GM21423 (cell line): Measurements from ENCODE around the gene ENPP3.

ENCODE experiments used
- ATAC-seq: cut with Tn5 transposase; IDR thresholded peaks from one replicate; pipeline ENCODE4 v1.9.1; 2021; ENCODE audit warnings: mild to moderate bottlenecking, moderate library complexity; ENCODE audit not compliant: unreplicated experiment

Gene ENPP3

GRCh38 chr6:131642565-131642964, 5.5 kb downstream of the ENPP3 start:
- no peak for ATAC-seq

- no peak for ATAC-seq
Observed at GRCh38 chr6:131642987-131643611, 6.0 kb downstream of the ENPP3 start.

- ATAC-seq = no peak
Observed at GRCh38 chr6:131643855-131644460, 6.9 kb downstream of the ENPP3 start.

- no peak for ATAC-seq
Observed at GRCh38 chr6:131644921-131645320, 7.8 kb downstream of the ENPP3 start.

GRCh38 chr6:131645846-131646245, 8.7 kb downstream of the ENPP3 start:
- ATAC-seq = no peak

- no peak for ATAC-seq
Observed at GRCh38 chr6:131646249-131646670, 9.2 kb downstream of the ENPP3 start.

DNA sequence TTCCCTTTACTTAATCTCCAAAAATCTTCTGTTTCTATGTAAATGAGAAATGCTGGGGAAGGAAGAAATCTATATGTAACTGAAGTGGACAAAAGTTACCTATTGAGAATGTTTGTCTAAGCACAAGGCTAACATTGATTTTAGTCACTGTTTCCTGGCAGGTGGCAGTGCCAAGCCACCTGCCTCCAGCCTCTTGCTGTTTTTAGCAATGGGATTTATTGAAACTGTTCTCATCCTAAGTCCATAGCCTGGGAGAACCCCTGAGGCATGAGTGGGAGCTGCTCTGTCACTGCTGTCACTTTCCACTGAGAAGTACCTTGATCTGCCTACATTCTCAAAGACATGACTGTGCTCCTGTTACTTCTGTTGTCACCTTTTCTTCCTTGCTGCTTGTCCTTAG, 14.7 kb downstream of the ENPP3 start:
- ATAC-seq = no peak

GRCh38 chr6:131652472-131652871, 15.4 kb downstream of the ENPP3 start:
- ATAC-seq = no peak

GRCh38 chr6:131654326-131654725, 17.2 kb downstream of the ENPP3 start:
- no peak for ATAC-seq

DNA sequence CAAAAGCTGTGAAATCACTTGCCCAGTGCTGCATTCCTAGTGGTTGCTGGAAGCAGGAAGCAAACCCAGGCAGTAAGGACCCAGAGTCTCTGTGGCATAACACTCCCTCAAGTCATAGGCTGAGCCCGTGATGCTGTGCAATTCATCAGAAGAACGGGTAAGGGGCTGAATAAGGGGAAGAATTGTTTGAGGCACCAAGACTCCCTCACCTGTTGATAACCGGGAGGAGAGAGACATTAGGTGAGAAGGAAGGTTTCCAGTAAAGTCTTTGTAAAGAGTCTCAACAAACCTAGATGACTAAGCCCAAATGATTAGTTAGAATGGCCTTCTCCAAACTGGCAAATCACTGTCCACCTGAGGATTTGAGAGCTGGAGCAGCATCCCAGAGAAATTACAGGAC, 18.3 kb downstream of the ENPP3 start:
- no peak for ATAC-seq

GRCh38 chr6:131655951-131656350, 18.8 kb downstream of the ENPP3 start:
- ATAC-seq = no peak

DNA sequence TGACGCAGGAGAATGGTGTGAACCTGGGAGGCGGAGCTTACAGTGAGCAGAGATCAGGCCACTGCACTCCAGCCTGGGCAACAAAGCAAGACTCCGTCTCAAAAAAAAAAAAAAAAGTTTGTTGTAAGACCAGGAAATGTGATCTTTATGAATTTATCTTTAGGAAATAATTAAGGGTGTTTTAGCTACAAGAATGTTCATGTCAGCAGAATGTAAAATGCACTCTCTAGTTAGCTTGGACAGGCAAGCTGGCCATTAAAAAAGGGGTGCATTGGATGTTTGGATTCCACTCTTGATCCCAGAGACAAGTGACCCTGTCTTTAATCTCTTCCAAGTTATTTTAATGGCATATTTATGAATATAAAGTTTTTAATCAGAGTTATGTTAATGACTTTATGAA, 19.6 kb downstream of the ENPP3 start:
- no peak for ATAC-seq

GRCh38 chr6:131657222-131657621, 20.1 kb downstream of the ENPP3 start:
- ATAC-seq = no peak

DNA sequence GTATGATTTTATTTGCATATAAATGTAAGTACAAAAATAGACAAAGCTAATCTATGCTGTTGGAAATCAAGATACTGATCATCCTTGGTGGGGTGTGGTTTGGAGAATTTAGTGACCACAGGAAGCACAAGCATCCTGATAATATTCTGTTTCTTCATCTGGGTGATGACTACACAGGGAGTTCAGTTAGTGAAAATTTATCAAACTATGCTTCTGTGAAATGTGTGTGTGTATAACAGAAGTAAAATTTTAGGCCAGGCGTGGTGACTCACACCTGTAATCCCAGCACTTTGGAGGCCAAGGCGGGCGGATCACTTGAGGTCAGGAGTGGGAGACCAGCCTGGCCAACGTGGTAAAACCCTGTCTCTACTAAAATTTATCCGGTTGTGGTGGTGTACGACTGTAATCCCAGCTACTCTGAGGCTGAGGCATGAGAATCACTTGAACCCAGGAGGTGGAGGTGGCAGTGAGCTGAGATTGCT, 20.6 kb downstream of the ENPP3 start:
- no peak for ATAC-seq

DNA sequence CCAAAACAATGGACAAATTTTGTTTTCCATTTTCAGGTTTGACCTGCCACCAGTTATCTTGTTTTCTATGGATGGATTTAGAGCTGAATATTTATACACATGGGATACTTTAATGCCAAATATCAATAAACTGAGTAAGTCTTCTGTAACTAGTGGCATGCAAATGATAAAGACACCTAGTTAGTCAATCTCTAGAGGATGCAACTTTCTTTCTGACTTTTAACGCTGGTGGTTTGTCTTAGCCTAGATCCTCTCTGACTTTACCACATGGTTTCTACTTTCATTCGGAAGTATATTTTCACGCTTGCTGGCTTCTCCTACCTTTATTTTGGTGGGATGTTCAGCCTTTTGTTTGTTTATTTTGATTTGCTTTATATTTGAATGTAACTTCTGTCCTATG, 21.2 kb downstream of the ENPP3 start:
- no peak for ATAC-seq

DNA sequence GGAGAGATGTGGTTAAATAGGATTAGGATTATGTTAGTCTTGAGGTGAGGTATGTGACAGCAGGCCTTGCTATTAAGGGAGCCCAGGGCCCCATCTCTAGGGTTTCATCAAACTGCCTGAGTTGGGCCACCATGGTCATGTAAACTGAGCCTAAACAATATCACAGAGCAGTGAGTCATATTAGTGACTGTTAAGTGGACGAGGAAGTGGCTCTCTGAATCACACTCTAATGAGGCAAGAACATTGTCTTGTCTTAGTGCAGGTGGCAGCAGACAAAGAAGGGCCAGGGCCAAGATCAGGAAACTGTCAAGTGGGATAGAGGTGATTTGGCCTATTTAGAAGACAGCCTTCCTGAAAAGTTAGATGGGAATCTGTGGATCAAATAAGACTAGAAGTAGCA, 23.1 kb downstream of the ENPP3 start:
- ATAC-seq = no peak

DNA sequence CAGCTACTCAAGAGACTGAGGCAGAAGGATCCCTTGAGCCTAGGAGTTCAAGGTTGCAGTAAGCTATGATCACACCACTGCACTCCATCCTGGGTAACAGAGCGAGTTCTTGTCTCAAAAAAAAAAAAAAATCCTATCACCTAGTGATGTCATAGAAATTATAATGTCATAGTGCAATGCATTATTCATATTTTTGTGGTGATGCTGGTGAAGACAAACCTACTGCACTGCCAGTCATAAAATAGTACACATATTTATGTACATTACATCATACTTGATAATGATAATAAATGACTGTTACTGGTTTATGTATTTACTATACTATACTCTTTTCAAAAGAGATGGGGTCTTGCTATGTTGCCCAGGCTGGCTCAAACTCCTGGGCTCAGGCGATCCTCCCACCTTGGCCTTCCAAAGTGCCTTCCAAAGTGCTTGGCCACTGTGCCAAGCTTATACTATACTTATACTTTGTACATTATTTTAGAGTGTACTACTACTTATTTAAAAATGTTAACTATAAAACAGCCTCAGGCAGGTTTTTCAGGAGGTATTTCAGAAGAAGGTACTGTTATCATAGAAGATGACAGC, 26.6 kb downstream of the ENPP3 start:
- ATAC-seq = no peak

GRCh38 chr6:131669891-131670290, 32.8 kb downstream of the ENPP3 start:
- ATAC-seq = no peak

DNA sequence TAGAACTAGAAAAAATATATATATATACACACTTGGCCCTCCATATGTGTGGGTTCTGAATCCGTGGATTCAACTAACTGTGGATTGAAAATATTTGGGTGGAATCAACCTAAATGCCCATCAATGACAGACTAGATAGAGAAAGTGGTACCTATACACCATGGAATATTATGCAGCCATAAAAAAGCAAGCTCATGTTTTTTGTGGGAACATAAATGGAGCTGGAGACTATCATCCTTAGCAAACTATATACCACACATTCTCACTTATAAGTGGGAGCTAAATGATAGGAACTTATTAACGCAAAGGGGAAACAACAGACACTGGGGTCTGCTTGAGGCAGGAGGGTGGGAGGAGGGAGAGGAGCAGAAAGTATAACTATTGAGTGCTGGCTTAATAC, 36.1 kb downstream of the ENPP3 start:
- ATAC-seq = no peak

GRCh38 chr6:131678442-131678841, 41.3 kb downstream of the ENPP3 start:
- ATAC-seq = no peak

DNA sequence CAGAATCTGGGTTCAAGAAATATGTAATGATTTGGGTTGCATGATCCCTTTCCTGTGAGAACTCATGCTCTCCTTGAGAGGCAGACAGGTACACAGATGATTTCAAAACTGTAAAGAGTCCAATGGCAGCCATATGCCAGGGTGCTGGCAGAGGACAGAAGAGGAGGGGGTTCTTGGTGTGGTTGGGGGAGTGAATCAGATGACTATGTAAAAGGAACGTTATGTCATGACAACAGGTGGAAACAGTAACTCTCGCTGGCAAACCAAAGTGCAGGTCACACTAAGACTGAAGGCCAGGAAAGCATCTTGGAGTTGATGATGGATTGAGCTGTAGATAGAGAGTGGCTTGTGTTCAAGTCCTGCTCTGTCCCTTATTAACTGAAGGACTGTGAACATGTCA, 43.8 kb downstream of the ENPP3 start:
- no peak for ATAC-seq

- ATAC-seq = no peak
Observed at GRCh38 chr6:131681585-131681984, 44.5 kb downstream of the ENPP3 start.
